Measurements from ENCODE around the gene PDLIM1. TPM values are rescaled to one million over a fixed set of nuclear protein-coding genes. Genes with fewer than 3 reads are reported as not detected.

The PDLIM1 gene
- total and polyA plus RNA-seq, 2 of the 13 experiments (the other 11 are each of a cell fraction or from before 2014, with no cell fraction given), result 119 to 123 TPM

GRCh38 chr10:95263864-95264226 is 27.0 kb downstream of the PDLIM1 start:
- H3K4me2 ChIP-seq (ENCODE audit: low read depth, low read length), result no peak overlapping the region; the same call in 1 of the 2 replicates
- ChIA-PET POLR2A (interaction anchor here (1.2 kb wide), 1 partner anchor 83 kb away, joined by 4 read pairs; no protein-coding TSS in a partner anchor), CTCF (ENCODE audit: low intra/inter-chr PET ratio, low total read pairs) (no interaction called here)
- no peaks in the 10 kb centered on the region; the same call in 1 of the 2 replicates for H4K20me1 ChIP-seq (ENCODE audit: insufficient read depth, low read length)
- no peak; the same call in 2 of the 3 replicates for ATAC-seq
- no peak overlapping the region for H3K4me3 ChIP-seq (replicated peaks in 1 of 3; ENCODE audit: insufficient read depth in 1 of 3, low read depth in 2 of 3, low read length in 3 of 3)
- BruUV-seq (replicated peaks), result no TSS peak
- no peak for DNase-seq (ENCODE audit: low spot score)
- no peak overlapping the region for H2AFZ ChIP-seq (ENCODE audit: low read length)
- H3K9me3 ChIP-seq (ENCODE audit: low read length), result no peaks in the 10 kb centered on the region
- peaks cover 30 to 74% of the 10 kb centered on the region in 2 experiments for H3K36me3 ChIP-seq (replicated peaks in 1 of 2; ENCODE audit: control insufficient read depth in 1 of 2, insufficient read depth in 2 of 2, low read length in 2 of 2)
- intact Hi-C loops (cut with micrococcal nuclease; ENCODE audit: unreplicated experiment) (loop anchor here (1.0 to 5.0 kb wide), 2 partner anchors 9 to 83 kb away; no protein-coding TSS in a partner anchor), in situ Hi-C loops (cut with HindIII; ENCODE audit: extremely low pct_ligation_motif_present, low pct_unique_long_range_greater_than_20kb) (loop anchor here (5.0 kb wide), 1 partner anchor 98 kb away; no protein-coding TSS in a partner anchor)
- H3K4me1 ChIP-seq (ENCODE audit: insufficient read depth, low read length), result peaks cover 65% of the 10 kb centered on the region
- peak overlapping the region; percentile 25; the same call in 1 of the 2 replicates for H3K9ac ChIP-seq (ENCODE audit: insufficient read depth, low read depth, low read length)
- H3K27ac ChIP-seq (ENCODE audit: extremely low read length, insufficient read depth, low read length), result peak overlapping the region; percentile 39
- H3K27me3 ChIP-seq (ENCODE audit: control insufficient read depth in 1 of 2, insufficient read depth in 2 of 2, low read length in 2 of 2), result no peaks in the 10 kb centered on the region
- TF ChIP-seq PAXIP1 (CRISPR knock-in tag; conservative IDR thresholded peaks at IDR 0.05) (no peak), ZNF687 (CRISPR knock-in tag; IDR thresholded peaks at IDR 0.05) (peak; percentile 24; the same call in 1 of the 2 replicates), ZBTB38 (CRISPR knock-in tag; IDR thresholded peaks at IDR 0.05) (peak; percentile 54; the same call in 1 of the 2 replicates)
- no peak for FAIRE-seq
- 100% methylated on average over 6 of the region's 7 CpGs for WGBS (ENCODE audit: low lambda C conversion rate)
- H3K79me2 ChIP-seq (ENCODE audit: insufficient read depth, low read length), result no peaks in the 10 kb centered on the region
